ENCODE measurements around the gene ZACN. TPM values are rescaled to one million over a fixed set of nuclear protein-coding genes. Genes with fewer than 3 reads are reported as not detected.

ZACN gene
- polyA plus RNA-seq, 2 of the 4 experiments (the other 2 are of a cell fraction): 0.12 to 0.30 TPM

GRCh38 chr17:76046064-76046463, 32.9 kb upstream of the ZACN start:
- POLR2A ChIA-PET: no interaction called here
- Histone ChIP-seq H3K4me2 (no peak overlapping the region), H3K4me1 (no peaks in the 10 kb centered on the region), H3K4me3 (no peak overlapping the region), H3K27ac (no peak overlapping the region), H3K9me3 (no peaks in the 10 kb centered on the region)
- CTCF ChIA-PET: interaction anchor here (0.8 to 23.8 kb wide), 7 partner anchors 12 to 340 kb away, joined by 3 to 357 read pairs (median 4); no protein-coding TSS in a partner anchor
- no peak for FAIRE-seq
- 98% methylated on average over 8 of the region's 8 CpGs for WGBS (ENCODE audit: missing lambda C conversion rate)
- no peak for ATAC-seq
- no peak for DNase-seq (ENCODE audit: low read depth in 1 of 2, low spot score in 1 of 2)
- TF ChIP-seq SMC3 (IDR thresholded peaks at IDR 0.05): no peak
- no peak for TF ChIP-seq HOXA7 (CRISPR knock-in tag; IDR thresholded peaks at IDR 0.05)
- TF ChIP-seq, protein P1, sequence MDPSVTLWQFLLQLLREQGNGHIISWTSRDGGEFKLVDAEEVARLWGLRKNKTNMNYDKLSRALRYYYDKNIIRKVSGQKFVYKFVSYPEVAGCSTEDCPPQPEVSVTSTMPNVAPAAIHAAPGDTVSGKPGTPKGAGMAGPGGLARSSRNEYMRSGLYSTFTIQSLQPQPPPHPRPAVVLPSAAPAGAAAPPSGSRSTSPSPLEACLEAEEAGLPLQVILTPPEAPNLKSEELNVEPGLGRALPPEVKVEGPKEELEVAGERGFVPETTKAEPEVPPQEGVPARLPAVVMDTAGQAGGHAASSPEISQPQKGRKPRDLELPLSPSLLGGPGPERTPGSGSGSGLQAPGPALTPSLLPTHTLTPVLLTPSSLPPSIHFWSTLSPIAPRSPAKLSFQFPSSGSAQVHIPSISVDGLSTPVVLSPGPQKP (IDR thresholded peaks at IDR 0.05; ENCODE audit: low read depth, low read length): no peak

DNA sequence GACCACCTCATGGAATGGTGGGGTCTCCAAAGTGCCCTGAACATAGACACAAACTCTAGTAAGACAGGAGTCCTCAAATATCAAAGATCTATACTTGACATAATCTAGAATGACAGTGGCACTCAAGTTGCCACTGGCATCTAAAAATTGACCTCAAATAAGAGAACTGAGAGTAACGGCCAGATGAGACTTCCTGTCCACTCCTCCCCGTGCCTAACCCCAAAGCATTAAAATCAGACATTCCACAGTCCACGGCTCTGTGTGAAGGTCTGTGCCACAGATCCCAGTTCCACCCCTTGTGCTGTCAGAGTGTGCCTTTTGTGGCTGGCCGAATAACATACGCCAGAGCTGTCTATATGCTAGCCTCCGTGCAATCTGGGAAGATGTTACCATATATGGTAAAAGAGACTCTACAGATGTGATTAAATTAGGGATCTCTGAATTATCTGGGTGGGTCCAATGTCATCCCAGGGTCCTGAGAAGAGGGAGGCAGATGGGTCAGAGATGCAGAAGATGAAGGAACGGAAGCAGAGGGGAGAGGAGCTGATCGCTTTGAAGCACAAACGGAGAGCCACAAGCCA, 30.9 kb upstream of the ZACN start:
- no peaks in the 10 kb centered on the region for H3K9me3 ChIP-seq
- H3K27ac ChIP-seq: no peak overlapping the region
- DNase-seq (ENCODE audit: low read depth in 1 of 2, low spot score in 1 of 2) (no peak), FAIRE-seq (no peak), ATAC-seq (no peak)
- WGBS (ENCODE audit: missing lambda C conversion rate): 92% methylated on average over 9 of the region's 9 CpGs
- POLR2A ChIA-PET: no interaction called here
- TF ChIP-seq FOXS1 (CRISPR knock-in tag; IDR thresholded peaks at IDR 0.05) (no peak), PBX3 (IDR thresholded peaks at IDR 0.05) (no peak), HDAC2 (IDR thresholded peaks at IDR 0.05) (no peak), RNF2 (IDR thresholded peaks at IDR 0.05; ENCODE audit: borderline replicate concordance, low read depth) (no peak), TFCP2L1 (CRISPR knock-in tag; IDR thresholded peaks at IDR 0.05) (no peak), USF2 (IDR thresholded peaks at IDR 0.05) (no peak), CHD4 (IDR thresholded peaks at IDR 0.05; ENCODE audit: borderline replicate concordance) (no peak), HEYL (CRISPR knock-in tag; IDR thresholded peaks at IDR 0.05) (no peak), SMC3 (IDR thresholded peaks at IDR 0.05) (no peak), BHLHE40 (IDR thresholded peaks at IDR 0.05; ENCODE audit: low read depth, low read length) (no peak)
- TF ChIP-seq, protein P2, sequence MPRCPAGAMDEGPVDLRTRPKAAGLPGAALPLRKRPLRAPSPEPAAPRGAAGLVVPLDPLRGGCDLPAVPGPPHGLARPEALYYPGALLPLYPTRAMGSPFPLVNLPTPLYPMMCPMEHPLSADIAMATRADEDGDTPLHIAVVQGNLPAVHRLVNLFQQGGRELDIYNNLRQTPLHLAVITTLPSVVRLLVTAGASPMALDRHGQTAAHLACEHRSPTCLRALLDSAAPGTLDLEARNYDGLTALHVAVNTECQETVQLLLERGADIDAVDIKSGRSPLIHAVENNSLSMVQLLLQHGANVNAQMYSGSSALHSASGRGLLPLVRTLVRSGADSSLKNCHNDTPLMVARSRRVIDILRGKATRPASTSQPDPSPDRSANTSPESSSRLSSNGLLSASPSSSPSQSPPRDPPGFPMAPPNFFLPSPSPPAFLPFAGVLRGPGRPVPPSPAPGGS (IDR thresholded peaks at IDR 0.05): no peak
- TF ChIP-seq, protein P3, sequence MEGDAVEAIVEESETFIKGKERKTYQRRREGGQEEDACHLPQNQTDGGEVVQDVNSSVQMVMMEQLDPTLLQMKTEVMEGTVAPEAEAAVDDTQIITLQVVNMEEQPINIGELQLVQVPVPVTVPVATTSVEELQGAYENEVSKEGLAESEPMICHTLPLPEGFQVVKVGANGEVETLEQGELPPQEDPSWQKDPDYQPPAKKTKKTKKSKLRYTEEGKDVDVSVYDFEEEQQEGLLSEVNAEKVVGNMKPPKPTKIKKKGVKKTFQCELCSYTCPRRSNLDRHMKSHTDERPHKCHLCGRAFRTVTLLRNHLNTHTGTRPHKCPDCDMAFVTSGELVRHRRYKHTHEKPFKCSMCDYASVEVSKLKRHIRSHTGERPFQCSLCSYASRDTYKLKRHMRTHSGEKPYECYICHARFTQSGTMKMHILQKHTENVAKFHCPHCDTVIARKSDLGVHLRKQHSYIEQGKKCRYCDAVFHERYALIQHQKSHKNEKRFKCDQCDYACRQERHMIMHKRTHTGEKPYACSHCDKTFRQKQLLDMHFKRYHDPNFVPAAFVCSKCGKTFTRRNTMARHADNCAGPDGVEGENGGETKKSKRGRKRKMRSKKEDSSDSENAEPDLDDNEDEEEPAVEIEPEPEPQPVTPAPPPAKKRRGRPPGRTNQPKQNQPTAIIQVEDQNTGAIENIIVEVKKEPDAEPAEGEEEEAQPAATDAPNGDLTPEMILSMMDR (IDR thresholded peaks at IDR 0.05): no peak
- TF ChIP-seq, protein P4, sequence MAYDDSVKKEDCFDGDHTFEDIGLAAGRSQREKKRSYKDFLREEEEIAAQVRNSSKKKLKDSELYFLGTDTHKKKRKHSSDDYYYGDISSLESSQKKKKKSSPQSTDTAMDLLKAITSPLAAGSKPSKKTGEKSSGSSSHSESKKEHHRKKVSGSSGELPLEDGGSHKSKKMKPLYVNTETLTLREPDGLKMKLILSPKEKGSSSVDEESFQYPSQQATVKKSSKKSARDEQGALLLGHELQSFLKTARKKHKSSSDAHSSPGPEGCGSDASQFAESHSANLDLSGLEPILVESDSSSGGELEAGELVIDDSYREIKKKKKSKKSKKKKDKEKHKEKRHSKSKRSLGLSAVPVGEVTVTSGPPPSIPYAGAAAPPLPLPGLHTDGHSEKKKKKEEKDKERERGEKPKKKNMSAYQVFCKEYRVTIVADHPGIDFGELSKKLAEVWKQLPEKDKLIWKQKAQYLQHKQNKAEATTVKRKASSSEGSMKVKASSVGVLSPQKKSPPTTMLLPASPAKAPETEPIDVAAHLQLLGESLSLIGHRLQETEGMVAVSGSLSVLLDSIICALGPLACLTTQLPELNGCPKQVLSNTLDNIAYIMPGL (CRISPR knock-in tag; IDR thresholded peaks at IDR 0.05; ENCODE audit: borderline replicate concordance): no peak
- TF ChIP-seq, protein P5, sequence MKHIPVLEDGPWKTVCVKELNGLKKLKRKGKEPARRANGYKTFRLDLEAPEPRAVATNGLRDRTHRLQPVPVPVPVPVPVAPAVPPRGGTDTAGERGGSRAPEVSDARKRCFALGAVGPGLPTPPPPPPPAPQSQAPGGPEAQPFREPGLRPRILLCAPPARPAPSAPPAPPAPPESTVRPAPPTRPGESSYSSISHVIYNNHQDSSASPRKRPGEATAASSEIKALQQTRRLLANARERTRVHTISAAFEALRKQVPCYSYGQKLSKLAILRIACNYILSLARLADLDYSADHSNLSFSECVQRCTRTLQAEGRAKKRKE (CRISPR knock-in tag; IDR thresholded peaks at IDR 0.05; ENCODE audit: low read depth): no peak
- TF ChIP-seq, protein P1 (IDR thresholded peaks at IDR 0.05; ENCODE audit: low read depth, low read length): no peak
- no peak overlapping the region for H3K4me3 ChIP-seq
- no peak overlapping the region for H3K4me2 ChIP-seq
- H3K4me1 ChIP-seq: no peaks in the 10 kb centered on the region
- CTCF ChIA-PET: interaction anchor here (1.0 to 23.8 kb wide), 3 partner anchors 35 to 232 kb away, joined by 4 to 357 read pairs (median 5); no protein-coding TSS in a partner anchor
